ENCODE results near the gene DLG1. TPM values are rescaled to one million over a fixed set of nuclear protein-coding genes. Genes with fewer than 3 reads are reported as not detected.

The DLG1 gene
- total RNA-seq, 1 donor from 2014 or later = 138 TPM

GRCh38 chr3:197309528-197310361 lies 11.3 kb upstream of the DLG1 start:
- Histone ChIP-seq H3K4me3 (no peak overlapping the region), H3K9me3 (ENCODE audit: low read depth) (no peaks in the 10 kb centered on the region), H3F3A (ENCODE audit: low read depth) (no peaks in the 10 kb centered on the region), H3K27ac (no peak overlapping the region), H3K27me3 (no peaks in the 10 kb centered on the region), H4K20me1 (ENCODE audit: low read depth) (no peaks in the 10 kb centered on the region), H3K4me2 (no peak overlapping the region), H3K36me3 (no peaks in the 10 kb centered on the region), H3K9ac (no peak overlapping the region), H2AFZ (replicated peaks) (no peak overlapping the region), H3K4me1 (peaks cover 3% of the 10 kb centered on the region), H3K79me2 (ENCODE audit: low read depth) (no peaks in the 10 kb centered on the region)
- Mint-ChIP-seq H3K27me3 (ENCODE audit: insufficient read depth, low read depth) (peaks cover 2% of the 10 kb centered on the region), H3K4me3 (no peak overlapping the region), H3K4me1 (peaks cover 8% of the 10 kb centered on the region), H3K27ac (no peak overlapping the region), H3K36me3 (peaks cover 3% of the 10 kb centered on the region), H3K9me3 (peaks cover 10% of the 10 kb centered on the region)
- TF ChIP-seq CTCF (IDR thresholded peaks at IDR 0.05) (no peak), EZH2 (IDR thresholded peaks at IDR 0.05) (no peak), EZH2phosphoT487 (IDR thresholded peaks at IDR 0.05) (no peak)
- no peak for DNase-seq (ENCODE audit: low spot score)

GRCh38 chr3:197308591-197308990 lies 10.2 kb upstream of the DLG1 start:
- H3K9me3 ChIP-seq (ENCODE audit: low read depth) = no peaks in the 10 kb centered on the region
- H3K27me3 ChIP-seq = no peaks in the 10 kb centered on the region
- peaks cover 3% of the 10 kb centered on the region for H3K36me3 Mint-ChIP-seq
- no peak overlapping the region for H3K9ac ChIP-seq
- peaks cover 12% of the 10 kb centered on the region for H3K4me1 Mint-ChIP-seq
- DNase-seq (ENCODE audit: low spot score) = no peak
- no peak overlapping the region for H2AFZ ChIP-seq (replicated peaks)
- H3K27me3 Mint-ChIP-seq (ENCODE audit: insufficient read depth, low read depth) = peaks cover 2% of the 10 kb centered on the region
- H3K9me3 Mint-ChIP-seq = peaks cover 10% of the 10 kb centered on the region
- no peak overlapping the region for H3K4me2 ChIP-seq
- no peak overlapping the region for H3K27ac ChIP-seq
- no peak overlapping the region for H3K4me3 ChIP-seq
- H3K4me3 Mint-ChIP-seq = no peak overlapping the region
- H3K4me1 ChIP-seq = peaks cover 11% of the 10 kb centered on the region
- H3F3A ChIP-seq (ENCODE audit: low read depth) = no peaks in the 10 kb centered on the region
- no peak overlapping the region for H3K27ac Mint-ChIP-seq
- no peak for TF ChIP-seq CTCF (IDR thresholded peaks at IDR 0.05)
- TF ChIP-seq EZH2 (IDR thresholded peaks at IDR 0.05) = no peak
- TF ChIP-seq EZH2phosphoT487 (IDR thresholded peaks at IDR 0.05) = no peak
- H4K20me1 ChIP-seq (ENCODE audit: low read depth) = no peaks in the 10 kb centered on the region
- H3K79me2 ChIP-seq (ENCODE audit: low read depth) = no peaks in the 10 kb centered on the region
- H3K36me3 ChIP-seq = no peaks in the 10 kb centered on the region

- H3K79me2 ChIP-seq (ENCODE audit: low read depth) = no peaks in the 10 kb centered on the region
- no peak overlapping the region for H3K9ac ChIP-seq
- H3K4me3 Mint-ChIP-seq = no peak overlapping the region
- H3K4me3 ChIP-seq = no peak overlapping the region
- H3K27ac Mint-ChIP-seq = no peak overlapping the region
- no peaks in the 10 kb centered on the region for H3K27me3 ChIP-seq
- H3K4me1 Mint-ChIP-seq = peaks cover 21% of the 10 kb centered on the region
- no peaks in the 10 kb centered on the region for H3F3A ChIP-seq (ENCODE audit: low read depth)
- H3K4me2 ChIP-seq = no peak overlapping the region
- H3K36me3 ChIP-seq = no peaks in the 10 kb centered on the region
- peaks cover 2% of the 10 kb centered on the region for H3K9me3 Mint-ChIP-seq
- no peak for TF ChIP-seq CTCF (IDR thresholded peaks at IDR 0.05)
- no peak for TF ChIP-seq EZH2 (IDR thresholded peaks at IDR 0.05)
- TF ChIP-seq EZH2phosphoT487 (IDR thresholded peaks at IDR 0.05) = no peak
- no peak for DNase-seq (ENCODE audit: low spot score)
- no peaks in the 10 kb centered on the region for H4K20me1 ChIP-seq (ENCODE audit: low read depth)
- H3K27me3 Mint-ChIP-seq (ENCODE audit: insufficient read depth, low read depth) = peaks cover 2% of the 10 kb centered on the region
- H3K27ac ChIP-seq = no peak overlapping the region
- no peak overlapping the region for H2AFZ ChIP-seq (replicated peaks)
- no peaks in the 10 kb centered on the region for H3K36me3 Mint-ChIP-seq
- H3K9me3 ChIP-seq (ENCODE audit: low read depth) = no peaks in the 10 kb centered on the region
- H3K4me1 ChIP-seq = peaks cover 11% of the 10 kb centered on the region
Measured at GRCh38 chr3:197306374-197307086, 8.1 kb upstream of the DLG1 start.

Measured in neural progenitor cell (in vitro differentiated cells).